GM12892 (cell line): ENCODE measurements around the gene SDF4.

Experiments
- POLR2A ChIP-seq: IDR thresholded peaks from 2 replicates; pipeline ENCODE4 v1.6.1; 2011; ENCODE audit warnings: low read depth, low read length, control low read depth
- TAF1 ChIP-seq: IDR thresholded peaks from 2 replicates; pipeline ENCODE4 v1.6.1; 2011; ENCODE audit warnings: low read depth, mild to moderate bottlenecking, control low read depth, low read length, borderline replicate concordance

DNA sequence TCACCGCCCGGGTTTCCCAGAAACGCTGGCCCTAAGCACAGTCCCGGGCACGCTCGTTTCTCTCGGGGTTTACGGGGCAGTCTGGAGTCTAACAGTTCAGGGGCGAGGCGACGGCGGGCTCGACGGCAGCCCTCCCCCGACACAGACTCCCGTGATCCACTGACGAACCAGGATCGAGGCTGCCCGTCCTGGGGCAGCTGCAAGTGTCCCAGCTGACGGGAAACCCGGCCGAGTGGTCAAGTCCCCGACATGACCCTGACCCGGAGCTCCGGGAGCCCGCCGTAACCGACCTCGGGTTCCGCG lies 41.4 kb upstream of the SDF4 start:
- no peak for TF ChIP-seq TAF1
- TF ChIP-seq POLR2A, result no peak
